Frontal cortex (tissue), 4 donors: ENCODE data around the gene APBA1. TPM values are rescaled to one million over a fixed set of nuclear protein-coding genes. Genes with fewer than 3 reads are reported as not detected.

Experiments used
- DNase-seq, 2 donors: peaks; one replicate each; pipeline ENCODE4 v3.0.0; 2012; ENCODE audit warnings: low spot score in 2 of 2
- FAIRE-seq: peaks from 2 replicates; lab custom pipeline; 2012; peaks lifted over from hg19 to GRCh38; lab: Jason Lieb, UNC
- total RNA-seq: library from RNA; depleted of rRNA; stranded (reverse); fragments of >200 nt; gene quantifications from one replicate; pipeline ENCODE4 v1.2.3, GENCODE V29; 2014
- donor health status: control.
- donor health status: control.
- donor health status: control.

The APBA1 gene
- total RNA-seq, 1 donor from 2014 or later, result 24.9 TPM

GRCh38 chr9:69582544-69583297 lies 89.5 kb downstream of the APBA1 start:
- FAIRE-seq, result no peak

GRCh38 chr9:69582018-69582417 lies 90.2 kb downstream of the APBA1 start:
- DNase-seq (no peak), FAIRE-seq (no peak)

More at GRCh38 chr9:69582544-69583297, 89.5 kb downstream of the APBA1 start:
- no peak for DNase-seq

DNA sequence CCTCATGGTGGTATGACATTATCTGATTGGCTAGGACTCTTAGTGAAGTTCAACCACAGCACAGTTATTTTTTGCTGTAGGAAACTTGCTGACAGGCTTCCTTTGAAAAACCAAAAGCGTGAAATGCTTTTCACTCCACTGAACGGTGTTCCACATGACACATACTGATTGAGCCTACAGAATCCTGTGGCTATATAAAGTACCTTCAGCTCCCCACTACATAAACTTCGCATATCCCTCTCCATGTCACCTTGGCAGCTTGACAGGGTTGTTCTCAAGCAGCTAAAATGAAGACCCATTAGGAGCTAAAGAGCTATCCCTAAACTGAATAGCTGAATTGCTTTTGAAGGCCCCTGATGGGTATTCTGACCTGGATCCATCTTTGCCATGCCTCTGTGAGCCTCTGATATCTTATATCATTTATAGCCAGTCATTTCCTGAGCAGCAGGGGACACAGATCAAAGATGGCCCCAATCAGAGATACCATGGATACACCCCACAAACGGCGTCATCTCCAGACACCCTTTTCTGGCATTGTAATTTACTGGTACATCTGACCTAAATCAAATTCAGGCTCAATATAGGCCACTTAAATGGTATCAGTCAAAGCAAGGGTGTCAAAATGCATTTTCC lies 91.5 kb downstream of the APBA1 start:
- no peak for FAIRE-seq
- DNase-seq, result no peak

- FAIRE-seq, result no peak
- no peak for DNase-seq
Observed at GRCh38 chr9:69579760-69580581, 92.2 kb downstream of the APBA1 start.

DNA sequence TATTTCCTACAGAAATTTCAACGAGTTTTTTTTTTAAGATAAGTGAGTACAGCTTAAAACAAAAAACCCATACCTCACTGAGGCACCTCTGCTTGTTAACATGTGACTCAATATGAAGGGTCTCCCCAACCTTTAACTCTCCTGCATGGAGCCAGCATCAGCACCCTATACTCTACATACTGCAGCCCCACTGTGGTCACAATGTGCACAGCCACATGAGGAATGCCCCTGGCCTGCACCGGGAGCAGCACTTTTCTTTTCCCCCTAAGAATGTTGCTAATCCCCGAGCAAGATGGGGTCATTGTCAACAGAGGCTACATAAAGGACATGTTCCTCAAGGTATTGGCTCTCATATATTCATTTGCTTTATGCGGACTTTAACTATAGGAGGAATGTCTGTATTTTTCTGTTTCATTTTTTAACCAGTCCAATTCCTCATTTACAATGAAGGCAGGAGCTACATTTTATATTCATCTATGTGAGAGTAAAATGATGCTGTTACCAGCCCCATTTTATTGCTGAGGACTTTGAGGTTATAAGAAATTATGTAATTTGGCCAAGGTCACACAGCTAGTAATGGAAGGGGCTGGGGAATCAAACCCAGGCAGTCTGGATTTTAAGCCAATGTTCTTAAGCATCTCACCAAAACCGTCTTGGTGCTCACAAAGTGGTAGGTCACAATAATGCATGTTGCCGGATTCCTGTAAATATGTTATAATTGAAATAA lies 93.0 kb downstream of the APBA1 start:
- no peak for FAIRE-seq

GRCh38 chr9:69578026-69578425 lies 94.1 kb downstream of the APBA1 start:
- FAIRE-seq, result no peak
- no peak for DNase-seq

More for the DNA sequence above, 93.0 kb downstream of the APBA1 start:
- DNase-seq, result no peak

GRCh38 chr9:69577123-69577522 lies 95.0 kb downstream of the APBA1 start:
- FAIRE-seq (no peak), DNase-seq (no peak)

- DNase-seq (no peak), FAIRE-seq (no peak)
Observed at GRCh38 chr9:69574057-69574456, 98.1 kb downstream of the APBA1 start.

DNA sequence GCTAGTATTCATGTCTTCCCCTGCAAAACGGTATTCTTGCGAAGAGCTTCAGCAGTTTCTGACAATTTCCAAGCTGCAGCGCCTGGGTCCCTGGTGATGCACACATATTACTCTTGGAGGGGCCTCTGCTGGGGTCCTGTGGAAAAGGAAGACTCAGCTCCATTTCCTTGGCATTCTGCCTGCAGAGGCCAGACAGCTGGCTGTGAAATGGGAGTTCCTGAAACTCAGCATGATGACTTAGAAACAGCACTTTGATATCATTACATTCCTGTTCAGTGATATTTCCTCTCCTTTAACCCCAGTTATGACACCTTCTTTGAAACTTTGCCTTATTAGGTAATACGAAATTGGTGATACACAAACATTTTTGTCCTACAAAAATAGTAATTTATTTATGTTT lies 98.5 kb downstream of the APBA1 start:
- DNase-seq (no peak), FAIRE-seq (no peak)

- FAIRE-seq (no peak), DNase-seq (no peak)
Observed at GRCh38 chr9:69572611-69573010, 99.6 kb downstream of the APBA1 start.

DNA sequence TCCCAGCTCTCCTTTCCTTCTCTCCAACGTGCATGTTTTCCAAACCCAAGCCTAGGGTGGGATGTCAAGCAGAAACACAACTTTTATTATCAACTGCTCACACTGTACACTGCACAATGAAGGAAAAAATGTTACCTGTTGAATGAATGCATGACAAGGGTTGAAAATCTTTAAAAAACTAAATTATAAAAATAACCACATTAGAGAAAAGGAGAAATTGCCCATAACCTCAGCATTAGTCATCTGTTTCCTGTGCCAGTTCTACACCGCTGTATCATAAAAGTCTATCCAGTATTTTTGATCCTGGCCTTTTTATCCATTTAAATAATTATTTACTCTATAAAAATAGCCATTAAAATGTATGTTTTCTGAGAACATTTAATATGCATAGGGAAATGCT lies 101.1 kb downstream of the APBA1 start:
- FAIRE-seq, result no peak
- DNase-seq, result no peak

DNA sequence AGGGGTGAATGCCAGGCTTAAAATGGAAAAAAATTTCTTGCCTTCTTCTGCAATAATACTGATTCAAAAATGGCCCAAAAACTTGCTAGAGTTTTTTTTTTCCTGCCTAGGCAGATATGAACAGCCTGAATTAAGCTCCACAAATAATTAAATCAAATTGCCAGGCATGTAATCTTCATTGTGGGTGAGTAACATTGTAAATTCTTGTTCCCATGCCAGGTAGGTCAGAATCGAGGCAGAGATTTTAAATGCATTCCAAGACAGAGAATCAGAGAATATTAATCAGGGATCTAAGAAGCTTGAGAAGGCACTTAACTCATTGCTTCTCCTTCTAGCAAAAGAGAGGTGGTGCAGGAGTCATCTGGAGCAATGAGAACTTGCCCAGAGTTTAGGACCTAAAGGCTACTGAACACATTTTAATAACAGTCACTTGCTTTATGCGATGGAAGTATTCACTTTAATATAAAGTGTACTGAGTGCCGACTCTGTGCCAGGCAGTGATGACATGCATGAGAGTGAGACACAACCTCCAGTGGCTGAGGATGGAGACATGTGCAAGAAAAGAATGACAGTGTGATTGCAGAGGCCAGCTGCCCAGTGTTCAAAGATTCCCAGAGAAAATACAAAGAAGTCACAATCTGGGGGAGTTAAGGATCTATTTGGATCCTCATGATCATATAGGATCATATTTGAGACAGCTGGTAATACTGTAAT lies 102.3 kb downstream of the APBA1 start:
- FAIRE-seq (no peak), DNase-seq (no peak)

GRCh38 chr9:69564557-69564956 lies 107.6 kb downstream of the APBA1 start:
- DNase-seq, result no peak
- no peak for FAIRE-seq

DNA sequence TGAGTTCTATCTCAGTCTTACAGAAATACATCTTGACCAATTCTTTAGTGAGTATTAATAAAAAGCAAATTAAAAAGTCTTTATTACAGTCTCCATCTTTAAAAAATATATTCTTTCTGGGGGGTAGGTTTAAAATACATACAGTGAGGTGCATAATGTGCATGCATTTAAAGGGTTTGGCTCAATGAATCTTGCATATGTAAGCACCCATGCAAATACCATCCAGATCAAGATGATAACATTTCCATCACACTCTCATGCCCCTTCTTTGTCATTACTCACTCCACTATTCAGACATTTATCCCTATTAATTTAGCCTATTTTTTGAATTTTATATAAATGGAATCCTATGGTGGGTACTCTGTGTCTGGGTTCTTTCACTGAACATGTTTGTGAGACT lies 113.0 kb downstream of the APBA1 start:
- DNase-seq (no peak), FAIRE-seq (no peak)

DNA sequence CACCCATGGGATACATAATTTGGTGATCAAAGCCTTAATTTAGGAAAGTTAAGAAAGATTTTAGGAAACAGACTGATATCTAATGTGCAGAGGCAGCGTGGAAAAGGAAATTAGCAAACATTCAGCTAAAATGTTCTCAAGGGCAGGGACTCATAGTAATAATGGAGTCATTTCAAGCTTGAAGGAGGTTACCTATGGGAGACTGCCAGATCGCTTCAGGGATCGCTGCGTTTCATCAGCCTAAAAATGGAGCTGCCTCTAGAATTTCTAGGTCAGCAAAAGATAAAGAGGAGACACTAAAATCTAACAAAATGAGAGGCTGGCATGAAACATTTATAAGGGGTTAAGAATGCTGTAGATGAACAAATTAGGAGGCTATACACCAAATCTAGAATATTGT lies 115.5 kb downstream of the APBA1 start:
- DNase-seq (no peak), FAIRE-seq (no peak)

GRCh38 chr9:69555802-69556201 lies 116.4 kb downstream of the APBA1 start:
- no peak for FAIRE-seq

GRCh38 chr9:69554945-69555344 lies 117.2 kb downstream of the APBA1 start:
- FAIRE-seq (no peak), DNase-seq (no peak)

More at GRCh38 chr9:69555802-69556201, 116.4 kb downstream of the APBA1 start:
- no peak for DNase-seq

GRCh38 chr9:69549310-69550202 lies 122.6 kb downstream of the APBA1 start:
- DNase-seq (peak in 1 of 2 donors; percentile 37), FAIRE-seq (peak; percentile 73)
